GM13977 (cell line): ENCODE measurements around the gene DENND1A.

Experiments
- DNase-seq: peaks from one replicate; pipeline ENCODE4 v3.0.0; 2012; ENCODE audit warnings: low spot score
- in situ Hi-C: fragments of 300-500 bp; cut with MboI; formaldehyde crosslinking; loops from one replicate; pipeline ENCODE4 v1.12.0; 2022; ENCODE audit warnings: low sequenced_read_pairs, low pct_unique_long_range_greater_than_20kb, mixed read lengths, inconsistent platforms; ENCODE audit not compliant: unreplicated experiment
- TF ChIP-seq, protein P1 (sequence below): IDR thresholded peaks from 2 replicates; pipeline ENCODE4 v1.5.1; 2012; ENCODE audit warnings: mild to moderate bottlenecking, control low read depth; ENCODE audit not compliant: insufficient read depth; ENCODE audit errors: extremely low read depth, missing control alignments

Gene DENND1A

DNA sequence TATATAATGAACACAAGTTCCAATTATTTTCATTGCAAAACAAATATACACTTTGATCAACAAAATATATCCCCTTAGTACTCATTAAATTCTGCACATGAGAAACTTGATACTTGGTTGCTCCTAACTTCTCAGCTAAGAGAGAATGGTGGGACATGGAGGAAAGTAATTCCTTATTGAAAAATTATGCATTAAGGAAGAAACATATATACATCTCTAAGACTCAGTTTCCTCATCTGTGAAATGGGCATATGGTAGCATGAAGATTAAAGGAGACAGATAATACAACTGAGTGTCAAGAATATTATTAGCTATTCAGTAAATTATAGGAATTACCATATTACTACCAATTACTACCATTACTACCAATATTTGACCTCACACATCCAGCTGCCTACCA is 488.2 kb downstream of the DENND1A start:
- in situ Hi-C loops = no loop called here
- TF ChIP-seq, protein P1, sequence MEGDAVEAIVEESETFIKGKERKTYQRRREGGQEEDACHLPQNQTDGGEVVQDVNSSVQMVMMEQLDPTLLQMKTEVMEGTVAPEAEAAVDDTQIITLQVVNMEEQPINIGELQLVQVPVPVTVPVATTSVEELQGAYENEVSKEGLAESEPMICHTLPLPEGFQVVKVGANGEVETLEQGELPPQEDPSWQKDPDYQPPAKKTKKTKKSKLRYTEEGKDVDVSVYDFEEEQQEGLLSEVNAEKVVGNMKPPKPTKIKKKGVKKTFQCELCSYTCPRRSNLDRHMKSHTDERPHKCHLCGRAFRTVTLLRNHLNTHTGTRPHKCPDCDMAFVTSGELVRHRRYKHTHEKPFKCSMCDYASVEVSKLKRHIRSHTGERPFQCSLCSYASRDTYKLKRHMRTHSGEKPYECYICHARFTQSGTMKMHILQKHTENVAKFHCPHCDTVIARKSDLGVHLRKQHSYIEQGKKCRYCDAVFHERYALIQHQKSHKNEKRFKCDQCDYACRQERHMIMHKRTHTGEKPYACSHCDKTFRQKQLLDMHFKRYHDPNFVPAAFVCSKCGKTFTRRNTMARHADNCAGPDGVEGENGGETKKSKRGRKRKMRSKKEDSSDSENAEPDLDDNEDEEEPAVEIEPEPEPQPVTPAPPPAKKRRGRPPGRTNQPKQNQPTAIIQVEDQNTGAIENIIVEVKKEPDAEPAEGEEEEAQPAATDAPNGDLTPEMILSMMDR = no peak
- no peak for DNase-seq

DNA sequence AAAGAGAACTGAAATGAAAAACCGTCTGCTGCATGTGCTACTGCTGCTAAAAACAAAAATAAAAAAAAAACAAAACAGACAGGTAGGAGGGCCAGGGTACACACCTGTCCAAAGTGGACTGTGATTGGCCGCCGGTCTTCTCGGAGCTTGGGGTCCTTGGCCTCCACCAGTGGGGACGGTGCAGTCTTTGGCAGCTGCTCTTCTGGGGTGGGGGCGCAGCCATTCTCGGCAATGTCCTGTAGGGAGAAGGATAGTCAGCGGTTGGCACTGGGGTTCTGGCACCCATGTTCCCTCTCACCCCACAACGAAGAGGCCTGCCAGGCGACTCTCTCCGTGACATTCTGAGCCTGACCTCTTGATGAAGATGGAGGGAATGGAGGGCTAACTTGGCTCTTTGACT is 489.7 kb downstream of the DENND1A start:
- in situ Hi-C loops = no loop called here
- TF ChIP-seq, protein P1 = no peak
- DNase-seq = no peak

DNA sequence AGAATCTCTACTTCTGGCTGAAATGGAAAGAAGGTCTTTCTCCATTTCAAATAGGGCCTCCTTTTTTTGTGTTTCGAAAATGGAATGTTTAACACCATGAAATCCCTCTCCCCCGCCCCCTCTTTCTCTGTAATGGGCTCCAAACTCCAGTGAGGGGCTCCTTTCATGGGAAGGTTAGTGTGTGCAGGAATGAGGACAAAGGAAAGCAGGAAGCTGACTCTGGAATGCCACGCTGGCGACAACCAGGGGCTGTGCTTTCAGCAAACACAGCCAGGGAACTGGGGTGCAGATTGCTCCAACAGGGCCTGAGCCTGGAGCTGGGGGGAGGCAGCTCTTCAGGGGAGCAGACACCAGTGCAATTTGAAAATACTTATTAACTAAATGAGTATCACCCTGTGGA is 491.1 kb downstream of the DENND1A start:
- TF ChIP-seq, protein P1 = no peak
- in situ Hi-C loops = no loop called here
- DNase-seq = no peak

DNA sequence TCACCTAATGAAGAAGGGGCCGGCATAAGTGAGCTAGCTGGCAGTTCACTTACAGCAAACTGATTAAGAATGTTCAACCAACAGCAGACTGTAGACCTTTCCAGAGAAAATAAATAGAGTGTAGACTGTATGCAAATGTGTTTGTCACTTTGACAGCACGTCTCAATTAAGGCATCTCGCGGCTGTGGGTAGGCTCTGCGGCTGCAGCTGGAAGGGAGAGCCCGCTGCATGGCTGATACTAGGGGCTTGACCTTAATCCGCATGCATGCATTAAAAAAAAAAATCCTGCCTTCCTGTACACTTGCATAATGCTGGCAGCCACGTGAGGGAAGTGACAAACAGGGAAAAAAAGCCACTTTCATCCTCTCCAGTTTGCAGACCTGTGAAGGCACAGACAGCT is 491.6 kb downstream of the DENND1A start:
- no peak for DNase-seq
- TF ChIP-seq, protein P1 = no peak
- in situ Hi-C loops = no loop called here

DNA sequence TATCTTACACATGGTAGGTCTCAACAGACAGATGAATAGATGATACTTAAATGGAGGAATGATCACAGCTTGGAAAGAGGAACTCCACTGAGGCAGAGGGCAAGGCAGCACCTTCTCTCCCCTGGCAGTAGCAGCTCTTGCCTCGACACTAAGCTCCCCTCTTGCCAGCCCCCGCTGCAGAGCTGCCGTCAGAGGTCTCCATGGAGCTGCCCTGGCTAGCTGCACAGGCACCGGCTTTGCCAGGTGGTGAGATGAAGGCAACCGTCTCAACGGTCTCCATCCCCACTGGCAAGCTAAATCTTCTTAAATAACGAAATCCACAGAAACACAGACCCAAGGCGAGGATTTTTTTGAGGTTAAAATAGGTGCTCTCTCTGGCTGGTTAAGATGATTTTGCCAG is 492.7 kb downstream of the DENND1A start:
- no peak for DNase-seq
- TF ChIP-seq, protein P1 = no peak
- in situ Hi-C loops = no loop called here

DNA sequence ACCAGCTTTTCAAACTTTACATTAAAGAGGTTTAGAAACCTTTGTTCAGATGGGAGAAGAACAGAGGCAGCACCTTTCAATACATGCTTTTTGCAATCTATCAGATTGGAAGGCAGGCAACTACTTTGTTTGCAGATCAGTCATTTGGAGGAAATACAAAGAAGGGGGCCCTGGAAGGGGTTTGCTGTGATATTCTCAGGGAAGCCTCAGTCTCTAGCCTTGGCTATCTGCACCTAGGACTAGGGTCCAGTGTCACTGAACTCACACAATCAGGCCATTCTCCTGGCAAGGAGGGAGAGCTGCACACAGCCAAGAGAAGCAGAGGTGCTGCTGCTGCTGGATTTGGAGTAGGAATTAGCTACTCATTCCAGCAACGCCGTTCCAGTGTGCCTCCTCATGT is 494.5 kb downstream of the DENND1A start:
- TF ChIP-seq, protein P1 = no peak
- DNase-seq = no peak
- in situ Hi-C loops = no loop called here

DNA sequence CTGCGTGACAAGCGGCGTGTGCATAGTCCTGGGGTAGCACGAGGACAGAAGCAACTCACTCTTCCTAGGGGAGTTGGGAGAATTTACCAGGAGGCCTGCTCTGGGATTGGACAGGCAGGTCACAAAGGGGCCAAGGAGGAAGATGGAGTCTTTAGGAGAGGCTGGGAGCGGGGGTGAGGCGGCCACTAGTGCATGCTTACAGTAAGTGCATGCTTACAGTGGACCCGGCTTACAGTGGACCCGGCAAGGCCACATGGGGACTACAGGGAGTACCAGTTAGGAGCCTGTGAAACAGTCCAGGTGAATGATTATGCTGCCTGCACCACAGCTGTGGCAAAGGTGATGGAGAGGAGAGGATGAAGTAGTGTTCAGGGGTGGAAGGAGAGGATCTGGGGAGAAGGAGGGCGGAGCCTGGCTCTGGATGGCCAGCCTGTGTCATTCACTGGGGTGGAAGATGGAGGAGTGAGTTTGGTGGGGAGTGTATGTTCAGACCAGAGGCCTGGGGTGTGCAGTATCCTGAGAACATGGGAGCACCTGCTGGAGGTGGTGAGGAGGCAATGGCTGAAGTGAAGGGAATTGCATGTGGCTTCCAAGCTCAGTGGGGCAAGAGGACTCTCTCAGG is 495.2 kb downstream of the DENND1A start:
- no peak for DNase-seq
- TF ChIP-seq, protein P1 = no peak
- in situ Hi-C loops = no loop called here
